DND-41 (cell line): ENCODE data around the gene PXT1.

Experiments
- ATAC-seq: fragments of 200-7000 bp; cut with Tn5 transposase; 3 replicates; pipeline ENCODE4 v1.9.1; 2021; ENCODE audit warnings: low read depth; ENCODE audit not compliant: insufficient read depth
- DNase-seq: peaks from one replicate; pipeline ENCODE4 v3.0.0-alpha.2; 2020
- H2AFZ ChIP-seq: 2 replicates; pipeline ENCODE4 v1.6.0; 2012; ENCODE audit warnings: low read depth, low read length
- H3K27ac ChIP-seq: 2 replicates; pipeline ENCODE4 v1.5.1; 2012; ENCODE audit warnings: low read length, inconsistent platforms
- H3K27me3 ChIP-seq: fragments of 200-600 bp; sonication (generic); 2 replicates; pipeline ENCODE4 v1.6.0; 2012; ENCODE audit warnings: low read length, mild to moderate bottlenecking, inconsistent platforms; ENCODE audit not compliant: insufficient read depth, poor library complexity
- H3K36me3 ChIP-seq: 2 replicates; pipeline ENCODE4 v1.5.1; 2012; ENCODE audit warnings: low read length, inconsistent platforms; ENCODE audit not compliant: insufficient read depth
- H3K4me1 ChIP-seq: 2 replicates; pipeline ENCODE4 v1.5.1; 2012; ENCODE audit warnings: mild to moderate bottlenecking, low read length; ENCODE audit not compliant: insufficient read depth
- H3K4me2 ChIP-seq: 2 replicates; pipeline ENCODE4 v1.6.0; 2012; ENCODE audit warnings: mild to moderate bottlenecking, moderate library complexity, low read length, inconsistent platforms; ENCODE audit not compliant: insufficient read depth
- H3K4me3 ChIP-seq, 2 experiments: fragments of 200-600 bp in 1 of 2; shearing (Covaris generic) in 1 of 2; 2 replicates each; pipeline ENCODE4 v1.5.1; 2012 to 2016; ENCODE audit warnings: inconsistent platforms in 2 of 2, low read length in 2 of 2, mild to moderate bottlenecking in 2 of 2, low read depth in 1 of 2, moderate library complexity in 1 of 2
- H3K79me2 ChIP-seq: 2 replicates; pipeline ENCODE4 v1.6.0; 2012; ENCODE audit warnings: low read length, inconsistent platforms; ENCODE audit not compliant: insufficient read depth
- H3K9ac ChIP-seq: 2 replicates; pipeline ENCODE4 v1.6.0; 2012; ENCODE audit warnings: low read depth, mild to moderate bottlenecking, inconsistent platforms, low read length, moderate library complexity
- H3K9me3 ChIP-seq: 2 replicates; pipeline ENCODE4 v1.5.1; 2012; ENCODE audit warnings: low read length, moderate library complexity, mild to moderate bottlenecking, inconsistent platforms; ENCODE audit not compliant: insufficient read depth, severe bottlenecking
- H4K20me1 ChIP-seq: 2 replicates; pipeline ENCODE4 v1.6.0; 2012; ENCODE audit warnings: low read length; ENCODE audit not compliant: insufficient read depth
- EZH2 ChIP-seq: IDR thresholded peaks from 3 replicates; pipeline ENCODE4 v1.6.1; 2012; ENCODE audit warnings: borderline replicate concordance, low read depth, mild to moderate bottlenecking, moderate library complexity, low read length, inconsistent platforms; ENCODE audit not compliant: severe bottlenecking
- TF ChIP-seq, protein P1 (sequence below): IDR thresholded peaks from 2 replicates; pipeline ENCODE4 v1.5.1; 2012; ENCODE audit warnings: borderline replicate concordance, low read length, moderate library complexity, mild to moderate bottlenecking; ENCODE audit not compliant: poor library complexity, severe bottlenecking; ENCODE audit errors: extremely low read depth

The PXT1 gene

GRCh38 chr6:36441307-36441894 is 1.3 kb downstream of the PXT1 start:
- no peaks in the 10 kb centered on the region for H3K27me3 ChIP-seq
- no peaks in the 10 kb centered on the region for H3K9me3 ChIP-seq
- peaks cover 45% of the 10 kb centered on the region for H3K79me2 ChIP-seq
- H2AFZ ChIP-seq = peak overlapping the region; percentile 75
- H3K4me2 ChIP-seq = peak overlapping the region; percentile 64
- TF ChIP-seq, protein P1, sequence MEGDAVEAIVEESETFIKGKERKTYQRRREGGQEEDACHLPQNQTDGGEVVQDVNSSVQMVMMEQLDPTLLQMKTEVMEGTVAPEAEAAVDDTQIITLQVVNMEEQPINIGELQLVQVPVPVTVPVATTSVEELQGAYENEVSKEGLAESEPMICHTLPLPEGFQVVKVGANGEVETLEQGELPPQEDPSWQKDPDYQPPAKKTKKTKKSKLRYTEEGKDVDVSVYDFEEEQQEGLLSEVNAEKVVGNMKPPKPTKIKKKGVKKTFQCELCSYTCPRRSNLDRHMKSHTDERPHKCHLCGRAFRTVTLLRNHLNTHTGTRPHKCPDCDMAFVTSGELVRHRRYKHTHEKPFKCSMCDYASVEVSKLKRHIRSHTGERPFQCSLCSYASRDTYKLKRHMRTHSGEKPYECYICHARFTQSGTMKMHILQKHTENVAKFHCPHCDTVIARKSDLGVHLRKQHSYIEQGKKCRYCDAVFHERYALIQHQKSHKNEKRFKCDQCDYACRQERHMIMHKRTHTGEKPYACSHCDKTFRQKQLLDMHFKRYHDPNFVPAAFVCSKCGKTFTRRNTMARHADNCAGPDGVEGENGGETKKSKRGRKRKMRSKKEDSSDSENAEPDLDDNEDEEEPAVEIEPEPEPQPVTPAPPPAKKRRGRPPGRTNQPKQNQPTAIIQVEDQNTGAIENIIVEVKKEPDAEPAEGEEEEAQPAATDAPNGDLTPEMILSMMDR = no peak
- no peak for TF ChIP-seq EZH2
- H3K9ac ChIP-seq = peak overlapping the region; percentile 97
- H3K27ac ChIP-seq = peak overlapping the region; percentile 87
- H3K4me3 ChIP-seq = peak overlapping the region in 1 of 2 experiments; percentile 89; a peak in 2 of 4 replicates
- no peaks in the 10 kb centered on the region; the same call in none of the 2 replicates for H3K36me3 ChIP-seq
- ATAC-seq (peak; percentile 80), DNase-seq (peak; percentile 90)
- H3K4me1 ChIP-seq = peaks cover 39% of the 10 kb centered on the region
- peaks cover 6% of the 10 kb centered on the region; the same call in 1 of the 2 replicates for H4K20me1 ChIP-seq

DNA sequence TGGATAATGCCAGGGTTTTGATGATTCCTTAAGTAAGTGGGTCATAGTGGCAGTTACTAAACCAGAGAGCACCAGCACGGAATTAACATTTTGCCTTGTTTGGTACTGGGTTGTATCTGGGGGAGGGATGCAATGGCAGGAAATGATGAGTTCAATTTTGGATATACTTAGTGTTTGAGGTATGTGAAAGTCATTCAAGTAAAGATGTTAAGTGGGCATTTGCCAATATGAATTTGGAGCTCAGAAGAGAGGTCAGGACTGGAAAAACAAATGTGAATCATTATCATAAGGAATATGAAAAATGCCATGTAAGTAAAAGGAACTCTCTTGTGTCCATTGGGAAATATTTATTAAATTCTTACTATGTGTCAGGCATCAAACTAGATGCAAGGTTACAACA is 6.2 kb downstream of the PXT1 start:
- Histone ChIP-seq H3K4me2 (no peak overlapping the region), H2AFZ (no peak overlapping the region), H3K9ac (no peak overlapping the region), H3K79me2 (no peaks in the 10 kb centered on the region), H3K27ac (no peak overlapping the region), H4K20me1 (no peaks in the 10 kb centered on the region), H3K9me3 (no peaks in the 10 kb centered on the region), H3K36me3 (no peaks in the 10 kb centered on the region), H3K27me3 (no peaks in the 10 kb centered on the region), H3K4me1 (peaks cover 8% of the 10 kb centered on the region), H3K4me3 (no peak overlapping the region)
- DNase-seq (no peak), ATAC-seq (no peak)
- TF ChIP-seq, protein P1 = no peak
- no peak for TF ChIP-seq EZH2

DNA sequence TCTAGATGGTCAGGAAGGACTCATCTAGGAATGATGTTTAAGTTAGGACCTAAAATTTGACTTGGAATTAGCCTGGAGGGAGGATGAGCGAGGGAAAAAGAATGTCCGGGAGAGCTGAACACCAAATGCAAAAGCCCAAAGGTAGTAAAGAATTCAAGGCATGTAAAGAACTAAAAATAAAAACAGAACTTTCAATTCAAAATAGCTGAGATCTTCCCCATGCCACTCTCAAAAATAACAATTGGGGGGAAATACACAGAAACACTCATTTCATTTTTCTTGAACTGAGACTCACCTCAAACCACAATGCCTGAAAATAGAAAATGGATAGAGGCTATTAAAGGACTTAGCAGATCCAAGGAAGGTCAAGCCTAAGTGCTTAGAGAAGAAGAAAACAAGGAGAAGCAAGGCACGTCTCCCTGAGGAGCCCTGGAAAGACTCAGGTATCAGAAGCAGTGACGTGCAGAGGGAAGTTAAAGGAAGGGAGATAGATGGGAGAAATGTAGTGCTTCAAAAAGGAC is 10.4 kb downstream of the PXT1 start:
- ATAC-seq (no peak), DNase-seq (no peak)
- H3K36me3 ChIP-seq = no peaks in the 10 kb centered on the region
- H3K4me3 ChIP-seq = no peak overlapping the region
- no peak overlapping the region for H3K27ac ChIP-seq
- H3K79me2 ChIP-seq = no peaks in the 10 kb centered on the region
- H3K27me3 ChIP-seq = no peaks in the 10 kb centered on the region
- H3K4me1 ChIP-seq = no peaks in the 10 kb centered on the region
- H2AFZ ChIP-seq = no peak overlapping the region
- no peak overlapping the region for H3K4me2 ChIP-seq
- no peaks in the 10 kb centered on the region for H4K20me1 ChIP-seq
- H3K9me3 ChIP-seq = no peaks in the 10 kb centered on the region
- TF ChIP-seq EZH2 = no peak
- TF ChIP-seq, protein P1 = no peak
- no peak overlapping the region for H3K9ac ChIP-seq
